ENCODE measurements around the gene GRAMD1B.

The GRAMD1B gene

GRCh38 chr11:123426789-123427188 lies 3.3 kb upstream of the GRAMD1B start:
- no peak for DNase-seq (ENCODE audit: low read depth)
- H3K4me3 ChIP-seq (ENCODE audit: low read depth, low read length), result no peak overlapping the region
- TF ChIP-seq MAX (IDR thresholded peaks at IDR 0.05; ENCODE audit: low read depth, low read length) (no peak), MYC (IDR thresholded peaks at IDR 0.05; ENCODE audit: low read depth, low read length) (no peak), POLR2A (IDR thresholded peaks at IDR 0.05; ENCODE audit: extremely low read depth, insufficient read length) (no peak), CTCF (IDR thresholded peaks at IDR 0.05; ENCODE audit: low read depth, low read length) (no peak)

GRCh38 chr11:123427405-123427804 lies 2.7 kb upstream of the GRAMD1B start:
- H3K4me3 ChIP-seq (ENCODE audit: low read depth, low read length), result no peak overlapping the region

GRCh38 chr11:123428116-123428715 lies 1.9 kb upstream of the GRAMD1B start:
- no peak for DNase-seq (ENCODE audit: low read depth)
- no peak overlapping the region for H3K4me3 ChIP-seq (ENCODE audit: low read depth, low read length)
- TF ChIP-seq POLR2A (IDR thresholded peaks at IDR 0.05; ENCODE audit: extremely low read depth, insufficient read length) (no peak), MAX (IDR thresholded peaks at IDR 0.05; ENCODE audit: low read depth, low read length) (no peak), MYC (IDR thresholded peaks at IDR 0.05; ENCODE audit: low read depth, low read length) (no peak), CTCF (IDR thresholded peaks at IDR 0.05; ENCODE audit: low read depth, low read length) (no peak)

More at GRCh38 chr11:123427405-123427804, 2.7 kb upstream of the GRAMD1B start:
- no peak for DNase-seq (ENCODE audit: low read depth)
- TF ChIP-seq POLR2A (IDR thresholded peaks at IDR 0.05; ENCODE audit: extremely low read depth, insufficient read length) (no peak), MYC (IDR thresholded peaks at IDR 0.05; ENCODE audit: low read depth, low read length) (no peak), CTCF (IDR thresholded peaks at IDR 0.05; ENCODE audit: low read depth, low read length) (no peak), MAX (IDR thresholded peaks at IDR 0.05; ENCODE audit: low read depth, low read length) (no peak)

GRCh38 chr11:123429336-123429735 lies 733 bp upstream of the GRAMD1B start:
- DNase-seq (ENCODE audit: low read depth), result no peak
- TF ChIP-seq CTCF (IDR thresholded peaks at IDR 0.05; ENCODE audit: low read depth, low read length) (no peak), MYC (IDR thresholded peaks at IDR 0.05; ENCODE audit: low read depth, low read length) (no peak), MAX (IDR thresholded peaks at IDR 0.05; ENCODE audit: low read depth, low read length) (no peak), POLR2A (IDR thresholded peaks at IDR 0.05; ENCODE audit: extremely low read depth, insufficient read length) (no peak)
- no peak overlapping the region for H3K4me3 ChIP-seq (ENCODE audit: low read depth, low read length)

GRCh38 chr11:123430721-123431497 lies 840 bp downstream of the GRAMD1B start:
- TF ChIP-seq MYC (IDR thresholded peaks at IDR 0.05; ENCODE audit: low read depth, low read length) (no peak), CTCF (IDR thresholded peaks at IDR 0.05; ENCODE audit: low read depth, low read length) (peak; percentile 2), MAX (IDR thresholded peaks at IDR 0.05; ENCODE audit: low read depth, low read length) (0 out of 2 replicates have a peak, but pooled peaks have one; percentile 18), POLR2A (IDR thresholded peaks at IDR 0.05; ENCODE audit: extremely low read depth, insufficient read length) (no peak)
- peak; percentile 83 for DNase-seq (ENCODE audit: low read depth)
- H3K4me3 ChIP-seq (ENCODE audit: low read depth, low read length), result peak overlapping the region; percentile 63
